K562 (cell line): ENCODE results near the gene EPB41L4B. TPM values are rescaled to one million over a fixed set of nuclear protein-coding genes. Genes with fewer than 3 reads are reported as not detected.

Experiments
- CHAMP1 ChIP-seq: fragments of 450-650 bp; IDR thresholded peaks from 2 replicates; pipeline ENCODE4 v1.6.1; 2016; ENCODE audit warnings: mild to moderate bottlenecking
- DACH1 ChIP-seq: fragments of 450-650 bp; IDR thresholded peaks from 2 replicates; pipeline ENCODE4 v1.6.1; 2018; ENCODE audit not compliant: partially characterized antibody
- DEAF1 ChIP-seq: fragments of 450-650 bp; formaldehyde crosslinking; IDR thresholded peaks from 2 replicates; pipeline ENCODE4 v1.4.0; 2020; ENCODE audit warnings: mild to moderate bottlenecking, moderate library complexity
- ESRRA ChIP-seq: fragments of 450-650 bp; IDR thresholded peaks from 2 replicates; pipeline ENCODE4 v1.6.1; 2014; ENCODE audit warnings: low read depth, mild to moderate bottlenecking, moderate library complexity, borderline replicate concordance
- ETS1 ChIP-seq: conservative IDR thresholded peaks from 2 replicates; pipeline ENCODE4 v1.6.1; 2011; ENCODE audit warnings: low read depth, mild to moderate bottlenecking, low read length; ENCODE audit not compliant: control insufficient read depth
- HMG20B ChIP-seq: fragments of 250-450 bp; sonication (Bioruptor Pico); IDR thresholded peaks from 2 replicates; pipeline ENCODE4 v1.5.0; 2021; ENCODE audit warnings: mild to moderate bottlenecking
- MCM2 ChIP-seq: fragments of 450-650 bp; IDR thresholded peaks from 2 replicates; pipeline ENCODE4 v1.6.1; 2017; ENCODE audit warnings: low read depth, mild to moderate bottlenecking
- MCM7 ChIP-seq, 2 experiments: fragments of 450-650 bp; IDR thresholded peaks; 2 replicates each; pipeline ENCODE4 v1.6.1; 2016 to 2018
- TCF3 ChIP-seq: sonication (generic); formaldehyde crosslinking; IDR thresholded peaks from 2 replicates; pipeline ENCODE4 v1.4.0; 2020; ENCODE audit warnings: mild to moderate bottlenecking, missing genetic modification reagents
- TEAD1 ChIP-seq, 2 experiments: fragments of 450-650 bp in 1 of 2; sonication (generic) in 1 of 2; formaldehyde crosslinking; IDR thresholded peaks; 2 replicates each; pipeline versions ENCODE4 v1.4.0 to v1.8.0; 2020 to 2022; ENCODE audit warnings: mild to moderate bottlenecking in 2 of 2, missing genetic modification reagents in 1 of 2
- UBTF ChIP-seq, 2 experiments: IDR thresholded peaks; 2 replicates each; pipeline ENCODE4 v1.6.1; 2012; ENCODE audit warnings: improper control_type of control experiment in 2 of 2, low read depth in 2 of 2, low read length in 2 of 2, borderline replicate concordance in 1 of 2
- XRCC5 ChIP-seq: fragments of 200-400 bp; formaldehyde crosslinking; IDR thresholded peaks from 2 replicates; pipeline ENCODE4 v1.6.1; 2017; ENCODE audit warnings: low read depth, mild to moderate bottlenecking, low read length
- ZBTB11 ChIP-seq, 3 experiments: fragments of 200-800 bp in 1 of 3; fragments of 250-450 bp in 1 of 3; fragments of 450-650 bp in 1 of 3; sonication (Bioruptor Pico) in 1 of 3; sonication (Bioruptor generic) in 1 of 3; formaldehyde crosslinking in 1 of 3; IDR thresholded peaks; 2 replicates each; pipeline versions ENCODE4 v1.6.1 to v1.8.0; 2016 to 2022; ENCODE audit warnings: mild to moderate bottlenecking in 2 of 3, missing genetic modification characterization in 2 of 3, missing compliant biosample characterization in 1 of 3, moderate library complexity in 1 of 3
- ZNF124 ChIP-seq: sonication (generic); formaldehyde crosslinking; IDR thresholded peaks from 2 replicates; pipeline ENCODE4 v1.8.1; 2022; ENCODE audit warnings: missing genetic modification reagents
- polyA plus RNA-seq, 8 experiments: library from polyadenylated mRNA; depleted of rRNA in 4 of 8; stranded (reverse) in 5 of 8; unstranded in 3 of 8; fragments of >200 nt; fragmentation: Nextera tagmentation in 2 of 8; fragmentation: Illumina TruSeq in 1 of 8; extraction: Ambion mirVana in 2 of 8; extraction: Trizol in 1 of 8; gene quantifications; 2 replicates each; pipeline versions ENCODE4 v1.2.1 to v1.2.3, GENCODE V29; 2011 to 2014; ENCODE audit warnings: inconsistent platforms in 1 of 8, missing spikeins in 1 of 8
- total RNA-seq, 7 experiments: library from RNA; depleted of rRNA in 6 of 7; stranded (reverse); fragments of >200 nt in 6 of 7; fragmentation: Illumina TruSeq in 2 of 7; extraction: Trizol in 2 of 7; gene quantifications; 2 replicates each; pipeline versions ENCODE4 v1.2.1 to v1.2.3, GENCODE V29; 2011 to 2021; ENCODE audit warnings: low replicate concordance in 1 of 7

Gene EPB41L4B
- total and polyA plus RNA-seq, 9 of the 15 experiments (the other 6 are each of a cell fraction or from before 2014, with no cell fraction given): 0.09 to 0.38 (median 0.21) TPM

- TF ChIP-seq ZBTB11 (CRISPR knock-in tag; IDR thresholded peaks at IDR 0.05) (peak in 2 of 3 experiments; percentile 60 to 85; a peak in 3 of 6 replicates), ESRRA (0 out of 2 replicates have a peak, but pooled peaks have one; percentile 8), TEAD1 (CRISPR knock-in tag; IDR thresholded peaks at IDR 0.05) (peak in 1 of 2 experiments; percentile 67; a peak in 1 of 4 replicates), MCM2 (no peak), MCM7 (IDR thresholded peaks at IDR 0.05) (no peak), CHAMP1 (no peak), ZNF124 (CRISPR knock-in tag) (no peak), TCF3 (CRISPR knock-in tag) (0 out of 2 replicates have a peak, but pooled peaks have one; percentile 6), DACH1 (peak; percentile 62), ETS1 (no peak), HMG20B (CRISPR knock-in tag) (no peak), DEAF1 (no peak), XRCC5 (0 out of 2 replicates have a peak, but pooled peaks have one; percentile 55), UBTF (IDR thresholded peaks at IDR 0.05; ENCODE audit: borderline replicate concordance in 1 of 2, low read depth in 2 of 2, low read length in 2 of 2) (no peak)
Measured at GRCh38 chr9:109182940-109183798, 137.7 kb downstream of the EPB41L4B start (continued).
